Keratinocyte (primary cell): ENCODE data around the gene ZNF292. TPM values are rescaled to one million over a fixed set of nuclear protein-coding genes. Genes with fewer than 3 reads are reported as not detected.

Experiments used
- DNase-seq: peaks from one replicate; pipeline ENCODE4 v3.0.0-alpha.2; 2011; ENCODE audit warnings: low read depth, missing footprints, low spot score
- FAIRE-seq: peaks from 2 replicates; lab custom pipeline; 2011; peaks lifted over from hg19 to GRCh38; lab: Jason Lieb, UNC
- H2AFZ ChIP-seq: 2 replicates; pipeline ENCODE4 v1.6.0; 2012; ENCODE audit warnings: low read length, control low read depth, inconsistent platforms; ENCODE audit not compliant: control insufficient read depth
- H3K27ac ChIP-seq: 2 replicates; pipeline ENCODE4 v1.5.1; 2011; ENCODE audit warnings: low read length; ENCODE audit not compliant: control insufficient read depth, insufficient read depth
- H3K27me3 ChIP-seq: 3 replicates; pipeline ENCODE4 v1.6.0; 2011; ENCODE audit warnings: low read length; ENCODE audit not compliant: control insufficient read depth, insufficient read depth; ENCODE audit errors: extremely low read depth
- H3K36me3 ChIP-seq, 2 experiments: 2 replicates in 1 of 2; 3 replicates in 1 of 2; pipeline ENCODE4 v1.5.1; 2011; ENCODE audit warnings: low read length in 2 of 2, mild to moderate bottlenecking in 1 of 2; ENCODE audit not compliant: control insufficient read depth in 2 of 2, insufficient read depth in 2 of 2; ENCODE audit errors: extremely low read depth in 1 of 2
- H3K4me1 ChIP-seq: 3 replicates; pipeline ENCODE4 v1.5.1; 2011; ENCODE audit warnings: low read length; ENCODE audit not compliant: control insufficient read depth, insufficient read depth; ENCODE audit errors: extremely low read depth
- H3K4me2 ChIP-seq: 3 replicates; pipeline ENCODE4 v1.6.0; 2011; ENCODE audit warnings: low read depth, low read length; ENCODE audit not compliant: control insufficient read depth, insufficient read depth; ENCODE audit errors: extremely low read depth
- H3K4me3 ChIP-seq, 3 experiments: fragments of 200-600 bp in 1 of 3; sonication (generic) in 1 of 3; 2 replicates in 2 of 3; 3 replicates in 1 of 3; pipeline ENCODE4 v1.5.1; 2011 to 2016; ENCODE audit warnings: low read length in 3 of 3, mild to moderate bottlenecking in 3 of 3, control low read depth in 2 of 3, inconsistent platforms in 1 of 3, low read depth in 1 of 3, mixed read lengths in 1 of 3, mixed run types in 1 of 3, moderate library complexity in 1 of 3; ENCODE audit not compliant: control insufficient read depth in 2 of 3, insufficient read depth in 2 of 3; ENCODE audit errors: extremely low read depth in 1 of 3
- H3K79me2 ChIP-seq: 2 replicates; pipeline ENCODE4 v1.6.0; 2012; ENCODE audit warnings: low read length; ENCODE audit not compliant: control insufficient read depth, insufficient read depth
- H3K9ac ChIP-seq: 3 replicates; pipeline ENCODE4 v1.6.0; 2011; ENCODE audit warnings: low read length; ENCODE audit not compliant: control insufficient read depth, insufficient read depth; ENCODE audit errors: extremely low read depth
- H3K9me1 ChIP-seq: 3 replicates; pipeline ENCODE4 v1.6.0; 2011; ENCODE audit warnings: low read length; ENCODE audit not compliant: control insufficient read depth, insufficient read depth; ENCODE audit errors: extremely low read depth
- H3K9me3 ChIP-seq: 2 replicates; pipeline ENCODE4 v1.5.1; 2012; ENCODE audit warnings: low read depth, low read length; ENCODE audit not compliant: control insufficient read depth
- H4K20me1 ChIP-seq: 3 replicates; pipeline ENCODE4 v1.6.0; 2011; ENCODE audit warnings: low read length; ENCODE audit not compliant: control insufficient read depth, insufficient read depth; ENCODE audit errors: extremely low read depth
- EZH2 ChIP-seq: IDR thresholded peaks from one replicate; pipeline ENCODE4 v1.6.1; 2012; ENCODE audit warnings: inconsistent platforms, mild to moderate bottlenecking, low read length, moderate library complexity
- dilution Hi-C: fragments of 300-500 bp; cut with MboI; formaldehyde crosslinking; loops from one replicate; pipeline ENCODE4 v1.7.0; 2020; ENCODE audit warnings: low sequenced_read_pairs; ENCODE audit not compliant: extremely low pct_ligation_motif_present
- polyA plus RNA-seq, 5 experiments: library from polyadenylated mRNA; depleted of rRNA in 3 of 5; stranded (reverse) in 3 of 5; stranded (forward) in 1 of 5; unstranded in 1 of 5; fragments of >200 nt; gene quantifications; 1 replicate in 1 of 5; 2 replicates in 3 of 5; 3 replicates in 1 of 5; pipeline versions ENCODE4 v1.2.1 to v1.2.3, GENCODE V29; 2011 to 2012; ENCODE audit warnings: missing spikeins in 2 of 5, low read depth in 1 of 5, low replicate concordance in 1 of 5
- TF ChIP-seq, protein P1 (sequence below), 3 experiments: IDR thresholded peaks in 1 of 3; conservative IDR thresholded peaks in 1 of 3; optimal IDR thresholded peaks in 1 of 3; 2 replicates in 2 of 3; 3 replicates in 1 of 3; pipeline versions ENCODE3 to v1.5.1; 2011; ENCODE audit warnings: low read length in 3 of 3, mild to moderate bottlenecking in 3 of 3, moderate library complexity in 2 of 3, control low read depth in 1 of 3, inconsistent platforms in 1 of 3; ENCODE audit not compliant: insufficient read depth in 2 of 3; ENCODE audit errors: extremely low read depth in 1 of 3

Gene ZNF292
- polyA plus RNA-seq, 1 donor (not counting 4 experiments of a cell fraction or from before 2014, with no cell fraction given), result 8.4 TPM

- H3K27me3 ChIP-seq, result no peaks in the 10 kb centered on the region
- H3K9me1 ChIP-seq, result no peaks in the 10 kb centered on the region
- H2AFZ ChIP-seq, result no peak overlapping the region
- H3K9me3 ChIP-seq, result no peaks in the 10 kb centered on the region
- FAIRE-seq (no peak), DNase-seq (no peak)
- no peaks in the 10 kb centered on the region for H3K4me1 ChIP-seq
- H4K20me1 ChIP-seq, result no peaks in the 10 kb centered on the region
- TF ChIP-seq, protein P1, sequence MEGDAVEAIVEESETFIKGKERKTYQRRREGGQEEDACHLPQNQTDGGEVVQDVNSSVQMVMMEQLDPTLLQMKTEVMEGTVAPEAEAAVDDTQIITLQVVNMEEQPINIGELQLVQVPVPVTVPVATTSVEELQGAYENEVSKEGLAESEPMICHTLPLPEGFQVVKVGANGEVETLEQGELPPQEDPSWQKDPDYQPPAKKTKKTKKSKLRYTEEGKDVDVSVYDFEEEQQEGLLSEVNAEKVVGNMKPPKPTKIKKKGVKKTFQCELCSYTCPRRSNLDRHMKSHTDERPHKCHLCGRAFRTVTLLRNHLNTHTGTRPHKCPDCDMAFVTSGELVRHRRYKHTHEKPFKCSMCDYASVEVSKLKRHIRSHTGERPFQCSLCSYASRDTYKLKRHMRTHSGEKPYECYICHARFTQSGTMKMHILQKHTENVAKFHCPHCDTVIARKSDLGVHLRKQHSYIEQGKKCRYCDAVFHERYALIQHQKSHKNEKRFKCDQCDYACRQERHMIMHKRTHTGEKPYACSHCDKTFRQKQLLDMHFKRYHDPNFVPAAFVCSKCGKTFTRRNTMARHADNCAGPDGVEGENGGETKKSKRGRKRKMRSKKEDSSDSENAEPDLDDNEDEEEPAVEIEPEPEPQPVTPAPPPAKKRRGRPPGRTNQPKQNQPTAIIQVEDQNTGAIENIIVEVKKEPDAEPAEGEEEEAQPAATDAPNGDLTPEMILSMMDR (optimal IDR thresholded peaks at IDR 0.05 in 1 of 3, IDR thresholded peaks at IDR 0.05 in 1 of 3, conservative IDR thresholded peaks at IDR 0.05 in 1 of 3; ENCODE audit: extremely low read depth in 1 of 3, insufficient read depth in 2 of 3, low read length in 3 of 3), result no peak
- no peak for TF ChIP-seq EZH2
- H3K4me2 ChIP-seq, result no peak overlapping the region
- H3K27ac ChIP-seq, result no peak overlapping the region
- H3K9ac ChIP-seq, result no peak overlapping the region
- H3K4me3 ChIP-seq, result no peak overlapping the region
- no peaks in the 10 kb centered on the region for H3K79me2 ChIP-seq
- dilution Hi-C loops, result no loop called here
- peaks cover 4% of the 10 kb centered on the region in 2 experiments for H3K36me3 ChIP-seq
These were observed 106.2 kb downstream of the ZNF292 start for GRCh38 chr6:87261534-87261933.

DNA sequence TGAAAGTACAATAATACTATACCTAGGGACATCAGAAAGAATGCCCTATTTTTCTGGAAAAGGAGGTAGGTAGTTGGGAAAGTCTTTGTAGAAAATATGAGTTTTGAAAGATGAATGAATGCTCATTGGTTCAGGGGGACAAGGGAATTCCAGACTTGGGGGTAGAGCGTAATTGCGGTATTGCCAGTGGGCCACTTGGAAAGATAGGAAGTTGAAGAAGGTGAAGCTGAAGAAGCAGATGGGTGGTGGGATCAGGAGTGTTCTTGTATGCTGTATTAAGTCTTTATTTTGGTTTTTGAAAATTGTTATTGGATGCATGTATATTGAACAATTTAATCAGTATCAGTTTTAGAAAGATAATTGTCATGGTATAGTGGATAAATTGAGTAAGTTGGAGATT lies 109.1 kb downstream of the ZNF292 start:
- FAIRE-seq (no peak), DNase-seq (no peak)
- H3K79me2 ChIP-seq, result no peaks in the 10 kb centered on the region
- no peaks in the 10 kb centered on the region for H3K4me1 ChIP-seq
- no peak overlapping the region for H3K27ac ChIP-seq
- no peak overlapping the region for H3K4me2 ChIP-seq
- no peaks in the 10 kb centered on the region for H3K27me3 ChIP-seq
- H3K36me3 ChIP-seq, result no peaks in the 10 kb centered on the region
- H3K9ac ChIP-seq, result no peak overlapping the region
- no peak overlapping the region for H3K4me3 ChIP-seq
- no peaks in the 10 kb centered on the region for H3K9me1 ChIP-seq
- no peaks in the 10 kb centered on the region for H3K9me3 ChIP-seq
- H4K20me1 ChIP-seq, result no peaks in the 10 kb centered on the region
- no peak overlapping the region for H2AFZ ChIP-seq
- dilution Hi-C loops, result no loop called here
- TF ChIP-seq, protein P1 (optimal IDR thresholded peaks at IDR 0.05 in 1 of 3, IDR thresholded peaks at IDR 0.05 in 1 of 3, conservative IDR thresholded peaks at IDR 0.05 in 1 of 3; ENCODE audit: extremely low read depth in 1 of 3, insufficient read depth in 2 of 3, low read length in 3 of 3), result no peak
- TF ChIP-seq EZH2, result no peak
